Adipocyte (in vitro differentiated cells): Measurements from ENCODE around the gene NTRK2.

Experiments
- DNase-seq: peaks from one replicate; pipeline ENCODE4 v3.0.0-alpha.2; 2015; ENCODE audit warnings: low read depth
- H3K27me3 ChIP-seq: replicated peaks from 2 replicates; pipeline ENCODE4 v1.7.0; 2013; ENCODE audit warnings: mild to moderate bottlenecking, low read length, moderate library complexity; ENCODE audit not compliant: control insufficient read depth, insufficient read depth
- H3K36me3 ChIP-seq: 2 replicates; pipeline ENCODE4 v1.7.0; 2013; ENCODE audit warnings: low read length, mild to moderate bottlenecking, moderate library complexity; ENCODE audit not compliant: control insufficient read depth, insufficient read depth, severe bottlenecking
- H3K4me1 ChIP-seq: 2 replicates; pipeline ENCODE4 v1.7.0; 2013; ENCODE audit warnings: mild to moderate bottlenecking, low read length, moderate library complexity; ENCODE audit not compliant: control insufficient read depth, insufficient read depth
- H3K4me3 ChIP-seq: 2 replicates; pipeline ENCODE4 v1.7.0; 2013; ENCODE audit warnings: mild to moderate bottlenecking, low read length, moderate library complexity
- H3K9ac ChIP-seq: 2 replicates; pipeline ENCODE4 v1.7.0; 2013; ENCODE audit warnings: mild to moderate bottlenecking, low read length, moderate library complexity
- H3K9me3 ChIP-seq: 2 replicates; pipeline ENCODE4 v1.7.0; 2013; ENCODE audit warnings: mild to moderate bottlenecking, low read length, moderate library complexity; ENCODE audit not compliant: control insufficient read depth

Gene NTRK2

GRCh38 chr9:84969084-84969483 is 299.6 kb downstream of the NTRK2 start:
- Histone ChIP-seq H3K4me1 (peaks cover 6% of the 10 kb centered on the region), H3K9me3 (no peaks in the 10 kb centered on the region), H3K4me3 (no peak overlapping the region), H3K9ac (no peak overlapping the region), H3K36me3 (no peaks in the 10 kb centered on the region), H3K27me3 (peaks cover 17% of the 10 kb centered on the region)
- DNase-seq = no peak

- Histone ChIP-seq H3K9me3 (no peaks in the 10 kb centered on the region), H3K27me3 (peaks cover 16% of the 10 kb centered on the region), H3K36me3 (no peaks in the 10 kb centered on the region), H3K4me1 (peaks cover 6% of the 10 kb centered on the region), H3K4me3 (no peak overlapping the region), H3K9ac (no peak overlapping the region)
- no peak for DNase-seq
These were observed 300.2 kb downstream of the NTRK2 start for GRCh38 chr9:84969736-84970135.

- Histone ChIP-seq H3K27me3 (peaks cover 16% of the 10 kb centered on the region), H3K4me1 (peaks cover 6% of the 10 kb centered on the region), H3K9me3 (no peaks in the 10 kb centered on the region), H3K36me3 (no peaks in the 10 kb centered on the region), H3K4me3 (no peak overlapping the region), H3K9ac (no peak overlapping the region)
- DNase-seq = no peak
These were observed 300.9 kb downstream of the NTRK2 start for GRCh38 chr9:84970432-84970831.

- H3K4me3 ChIP-seq = no peak overlapping the region
- H3K4me1 ChIP-seq = peaks cover 6% of the 10 kb centered on the region
- no peak for DNase-seq
- H3K27me3 ChIP-seq = peaks cover 11% of the 10 kb centered on the region
- no peak overlapping the region for H3K9ac ChIP-seq
- H3K36me3 ChIP-seq = no peaks in the 10 kb centered on the region
- no peaks in the 10 kb centered on the region for H3K9me3 ChIP-seq
These were observed 302.0 kb downstream of the NTRK2 start for GRCh38 chr9:84971571-84971970.

GRCh38 chr9:84974258-84974657 is 304.7 kb downstream of the NTRK2 start:
- Histone ChIP-seq H3K4me3 (no peak overlapping the region), H3K9me3 (no peaks in the 10 kb centered on the region), H3K9ac (no peak overlapping the region), H3K4me1 (peaks cover 6% of the 10 kb centered on the region), H3K27me3 (no peaks in the 10 kb centered on the region), H3K36me3 (no peaks in the 10 kb centered on the region)
- DNase-seq = no peak

- Histone ChIP-seq H3K36me3 (no peaks in the 10 kb centered on the region), H3K4me3 (no peak overlapping the region), H3K9ac (no peak overlapping the region), H3K4me1 (peaks cover 6% of the 10 kb centered on the region), H3K9me3 (no peaks in the 10 kb centered on the region), H3K27me3 (no peaks in the 10 kb centered on the region)
- no peak for DNase-seq
These were observed 305.3 kb downstream of the NTRK2 start for GRCh38 chr9:84974855-84975254.

- no peak for DNase-seq
- H3K4me3 ChIP-seq = no peak overlapping the region
- H3K27me3 ChIP-seq = no peaks in the 10 kb centered on the region
- H3K4me1 ChIP-seq = peaks cover under 1% of the 10 kb centered on the region
- no peaks in the 10 kb centered on the region for H3K36me3 ChIP-seq
- H3K9me3 ChIP-seq = no peaks in the 10 kb centered on the region
- H3K9ac ChIP-seq = no peak overlapping the region
These were observed 306.4 kb downstream of the NTRK2 start for GRCh38 chr9:84975926-84976325.

GRCh38 chr9:84978661-84979060 is 309.1 kb downstream of the NTRK2 start:
- Histone ChIP-seq H3K4me1 (no peaks in the 10 kb centered on the region), H3K36me3 (no peaks in the 10 kb centered on the region), H3K4me3 (no peak overlapping the region), H3K9me3 (no peaks in the 10 kb centered on the region), H3K9ac (no peak overlapping the region), H3K27me3 (no peaks in the 10 kb centered on the region)
- DNase-seq = no peak

GRCh38 chr9:84983749-84984148 is 314.2 kb downstream of the NTRK2 start:
- no peak overlapping the region for H3K9ac ChIP-seq
- no peak overlapping the region for H3K4me3 ChIP-seq
- no peaks in the 10 kb centered on the region for H3K27me3 ChIP-seq
- no peaks in the 10 kb centered on the region for H3K9me3 ChIP-seq
- no peaks in the 10 kb centered on the region for H3K4me1 ChIP-seq
- H3K36me3 ChIP-seq = no peaks in the 10 kb centered on the region
- no peak for DNase-seq

GRCh38 chr9:84988621-84989020 is 319.1 kb downstream of the NTRK2 start:
- Histone ChIP-seq H3K4me1 (no peaks in the 10 kb centered on the region), H3K36me3 (no peaks in the 10 kb centered on the region), H3K4me3 (no peak overlapping the region), H3K9me3 (no peaks in the 10 kb centered on the region), H3K9ac (no peak overlapping the region), H3K27me3 (peaks cover 7% of the 10 kb centered on the region)
- DNase-seq = no peak

GRCh38 chr9:84990416-84990815 is 320.9 kb downstream of the NTRK2 start:
- Histone ChIP-seq H3K4me1 (no peaks in the 10 kb centered on the region), H3K9ac (no peak overlapping the region), H3K36me3 (no peaks in the 10 kb centered on the region), H3K4me3 (no peak overlapping the region), H3K27me3 (peaks cover 13% of the 10 kb centered on the region), H3K9me3 (no peaks in the 10 kb centered on the region)
- DNase-seq = no peak

GRCh38 chr9:84990850-84991513 is 321.5 kb downstream of the NTRK2 start:
- Histone ChIP-seq H3K27me3 (peaks cover 13% of the 10 kb centered on the region), H3K4me1 (no peaks in the 10 kb centered on the region), H3K9ac (no peak overlapping the region), H3K4me3 (no peak overlapping the region), H3K36me3 (no peaks in the 10 kb centered on the region), H3K9me3 (no peaks in the 10 kb centered on the region)
- DNase-seq = no peak
